Mesenchymal stem cell (in vitro differentiated cells and primary cell): Measurements from ENCODE around the gene GGCX.

Experiments used
- DNase-seq: peaks from one replicate; pipeline ENCODE4 v3.0.0-alpha.2; 2013
- H2AFZ ChIP-seq: one replicate; pipeline ENCODE4 v1.6.1; 2013; ENCODE audit warnings: low read depth, mild to moderate bottlenecking, control low read depth, inconsistent platforms, low read length, moderate library complexity
- H2AK5ac ChIP-seq: 2 replicates; pipeline ENCODE4 v1.6.1; 2013; ENCODE audit warnings: low read length, moderate library complexity, mild to moderate bottlenecking, inconsistent platforms; ENCODE audit not compliant: severe bottlenecking
- H2BK120ac ChIP-seq: one replicate; pipeline ENCODE4 v1.6.1; 2013; ENCODE audit warnings: low read depth, mild to moderate bottlenecking, inconsistent platforms, low read length, moderate library complexity
- H2BK12ac ChIP-seq, 2 experiments: one replicate each; pipeline ENCODE4 v1.6.1; 2013; ENCODE audit warnings: inconsistent platforms in 2 of 2, low read length in 2 of 2, mild to moderate bottlenecking in 2 of 2, moderate library complexity in 2 of 2, control low read depth in 1 of 2
- H2BK15ac ChIP-seq: one replicate; pipeline ENCODE4 v1.6.1; 2013; ENCODE audit warnings: mild to moderate bottlenecking, low read depth, inconsistent platforms; ENCODE audit not compliant: poor library complexity, severe bottlenecking
- H2BK5ac ChIP-seq: 2 replicates; pipeline ENCODE4 v1.6.1; 2013; ENCODE audit warnings: low read depth, mild to moderate bottlenecking, low read length, control low read depth, inconsistent platforms; ENCODE audit not compliant: poor library complexity, severe bottlenecking
- H3K14ac ChIP-seq, 2 experiments: one replicate each; pipeline ENCODE4 v1.6.1; 2013; ENCODE audit warnings: inconsistent platforms in 2 of 2, low read length in 2 of 2, control low read depth in 1 of 2, mild to moderate bottlenecking in 1 of 2, moderate library complexity in 1 of 2
- H3K18ac ChIP-seq, 2 experiments: one replicate each; pipeline ENCODE4 v1.6.1; 2013; ENCODE audit warnings: inconsistent platforms in 2 of 2, low read length in 2 of 2, control low read depth in 1 of 2, low read depth in 1 of 2, mild to moderate bottlenecking in 1 of 2
- H3K23ac ChIP-seq, 2 experiments: one replicate each; pipeline ENCODE4 v1.6.1; 2013; ENCODE audit warnings: inconsistent platforms in 2 of 2, low read length in 2 of 2, mild to moderate bottlenecking in 2 of 2, moderate library complexity in 2 of 2, control low read depth in 1 of 2
- H3K27ac ChIP-seq: 2 replicates; pipeline ENCODE4 v1.5.1; 2013; ENCODE audit warnings: mild to moderate bottlenecking, moderate library complexity, low read length, control low read depth, inconsistent platforms; ENCODE audit not compliant: poor library complexity, severe bottlenecking
- H3K27me3 ChIP-seq, 2 experiments: 2 replicates each; pipeline versions ENCODE4 v1.6.1 to v1.7.0; 2013; ENCODE audit warnings: low read length in 2 of 2, mild to moderate bottlenecking in 2 of 2, moderate library complexity in 2 of 2, control low read depth in 1 of 2, inconsistent platforms in 1 of 2; ENCODE audit not compliant: control insufficient read depth in 1 of 2, insufficient read depth in 1 of 2
- H3K36me3 ChIP-seq, 2 experiments: 2 replicates each; pipeline versions ENCODE4 v1.6.1 to v1.7.0; 2013; ENCODE audit warnings: low read length in 2 of 2, control low read depth in 1 of 2, inconsistent platforms in 1 of 2, low read depth in 1 of 2, mild to moderate bottlenecking in 1 of 2; ENCODE audit not compliant: insufficient read depth in 2 of 2, control insufficient read depth in 1 of 2
- H3K4ac ChIP-seq, 2 experiments: one replicate each; pipeline ENCODE4 v1.6.1; 2013; ENCODE audit warnings: inconsistent platforms in 2 of 2, low read length in 2 of 2, mild to moderate bottlenecking in 2 of 2, moderate library complexity in 2 of 2, control low read depth in 1 of 2, low read depth in 1 of 2
- H3K4me1 ChIP-seq: 2 replicates; pipeline ENCODE4 v1.6.1; 2013; ENCODE audit warnings: low read depth, low read length, control low read depth; ENCODE audit not compliant: control insufficient read depth, insufficient read depth
- H3K4me2 ChIP-seq: 2 replicates; pipeline ENCODE4 v1.6.1; 2013; ENCODE audit warnings: low read length, mild to moderate bottlenecking, inconsistent platforms; ENCODE audit not compliant: poor library complexity, severe bottlenecking
- H3K4me3 ChIP-seq, 2 experiments: 2 replicates each; pipeline versions ENCODE4 v1.5.1 to v1.7.0; 2013; ENCODE audit warnings: low read length in 2 of 2, mild to moderate bottlenecking in 2 of 2, control low read depth in 1 of 2, low read depth in 1 of 2; ENCODE audit not compliant: insufficient read depth in 1 of 2
- H3K79me1 ChIP-seq: replicated peaks from 2 replicates; pipeline ENCODE4 v1.6.1; 2013; ENCODE audit warnings: mild to moderate bottlenecking, control low read depth, low read length, inconsistent platforms; ENCODE audit not compliant: poor library complexity, severe bottlenecking
- H3K9ac ChIP-seq: 2 replicates; pipeline ENCODE4 v1.7.0; 2013; ENCODE audit warnings: mild to moderate bottlenecking, low read length, moderate library complexity
- H3K9me3 ChIP-seq: 2 replicates; pipeline ENCODE4 v1.7.0; 2013; ENCODE audit warnings: mild to moderate bottlenecking, low read length; ENCODE audit not compliant: control insufficient read depth
- H4K8ac ChIP-seq: one replicate; pipeline ENCODE4 v1.6.1; 2013; ENCODE audit warnings: inconsistent platforms, mild to moderate bottlenecking, low read length, moderate library complexity
- H4K91ac ChIP-seq: one replicate; pipeline ENCODE4 v1.6.1; 2013; ENCODE audit warnings: mild to moderate bottlenecking, low read length, inconsistent platforms
- WGBS: methylation state at CpG from one replicate; pipeline ENCODE4 v1.1.7; 2013; ENCODE audit warnings: mixed read lengths; 5-methylcytosine and 5-hydroxymethylcytosine counted together

GGCX gene

DNA sequence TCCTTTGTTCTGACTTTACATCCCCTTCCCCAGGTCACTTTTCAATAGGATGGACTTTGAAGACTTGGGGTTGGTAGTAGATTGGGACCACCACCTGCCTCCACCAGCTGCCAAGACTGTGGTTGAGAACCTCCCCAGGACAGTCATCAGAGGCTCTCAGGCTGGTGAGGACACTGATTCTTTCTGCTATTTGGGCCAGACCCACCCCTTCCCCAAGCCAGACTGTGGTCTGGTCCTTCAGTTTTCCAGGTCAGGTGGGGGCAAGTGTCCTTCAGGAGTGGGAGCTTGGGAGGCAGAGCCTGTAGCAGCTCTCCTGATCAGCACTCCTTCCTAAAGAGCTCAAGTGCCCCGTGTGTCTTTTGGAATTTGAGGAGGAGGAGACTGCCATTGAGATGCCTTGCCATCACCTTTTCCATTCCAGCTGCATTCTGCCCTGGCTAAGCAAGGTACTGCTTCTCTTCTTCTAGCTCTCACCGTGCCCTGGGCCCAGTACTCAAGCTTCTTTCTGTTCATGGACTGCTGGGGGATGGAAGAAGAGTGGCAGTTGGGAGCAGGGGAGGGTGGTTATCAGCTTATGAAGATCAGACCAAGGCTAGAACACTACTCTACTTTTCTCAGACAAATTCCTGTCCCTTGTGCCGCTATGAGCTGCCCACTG, 35.3 kb upstream of the GGCX start:
- Histone ChIP-seq H2BK120ac (no peak overlapping the region), H3K79me1 (peaks cover 36% of the 10 kb centered on the region), H3K27ac (no peak overlapping the region), H3K14ac (no peak overlapping the region), H2AFZ (no peak overlapping the region), H2BK15ac (no peak overlapping the region), H2AK5ac (no peak overlapping the region), H3K23ac (no peak overlapping the region), H4K8ac (no peak overlapping the region), H2BK12ac (no peak overlapping the region), H3K4ac (no peak overlapping the region), H3K9ac (peak overlapping the region; percentile 94), H3K4me2 (peak overlapping the region; percentile 74), H3K36me3 (peaks cover 48 to 50% of the 10 kb centered on the region in 2 experiments), H3K9me3 (no peaks in the 10 kb centered on the region), H3K4me3 (peak overlapping the region in 1 of 2 experiments; percentile 92), H2BK5ac (no peak overlapping the region), H3K18ac (no peak overlapping the region), H4K91ac (no peak overlapping the region), H3K27me3 (no peaks in the 10 kb centered on the region), H3K4me1 (peaks cover 30% of the 10 kb centered on the region)
- 65% methylated on average over 2 of the region's 3 CpGs for WGBS
- DNase-seq = no peak

DNA sequence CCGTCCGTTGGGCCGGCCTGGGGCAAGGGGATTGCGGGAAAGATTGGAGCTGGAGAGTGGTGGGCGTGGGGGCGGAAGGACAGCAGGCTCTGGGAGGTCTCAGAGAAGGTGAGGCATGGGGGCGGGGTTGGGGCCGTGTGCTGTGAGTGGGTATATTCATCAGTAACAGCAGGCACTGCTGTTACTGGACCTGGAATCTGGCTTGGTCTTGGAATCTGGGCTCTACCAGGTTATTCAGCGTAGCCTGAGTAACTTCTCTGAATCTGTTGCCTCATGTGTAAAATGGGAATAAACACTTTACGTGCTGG, 34.7 kb upstream of the GGCX start:
- H2AK5ac ChIP-seq = peak overlapping the region; percentile 18
- peak overlapping the region; percentile 34 for H2BK120ac ChIP-seq
- peaks cover 48 to 50% of the 10 kb centered on the region in 2 experiments for H3K36me3 ChIP-seq
- H3K4ac ChIP-seq = peak overlapping the region; percentile 37 to 98
- peak overlapping the region; percentile 41 for H4K8ac ChIP-seq
- H2BK5ac ChIP-seq = no peak overlapping the region
- peaks cover 32% of the 10 kb centered on the region for H3K79me1 ChIP-seq
- WGBS = 14% methylated on average over 10 of the region's 10 CpGs
- peak overlapping the region; percentile 94 for H3K9ac ChIP-seq
- peak overlapping the region in 1 of 2 experiments; percentile 95 for H3K14ac ChIP-seq
- no peak overlapping the region for H2BK15ac ChIP-seq
- peak overlapping the region; percentile 74 for H3K4me2 ChIP-seq
- H3K27me3 ChIP-seq = no peaks in the 10 kb centered on the region
- peak overlapping the region; percentile 90 to 92 for H3K4me3 ChIP-seq
- H3K4me1 ChIP-seq = peaks cover 23% of the 10 kb centered on the region
- H3K18ac ChIP-seq = peak overlapping the region; percentile 25 to 95
- H4K91ac ChIP-seq = no peak overlapping the region
- H3K9me3 ChIP-seq = no peaks in the 10 kb centered on the region
- no peak overlapping the region for H3K23ac ChIP-seq
- no peak overlapping the region for H2AFZ ChIP-seq
- peak overlapping the region; percentile 81 for H3K27ac ChIP-seq
- DNase-seq = no peak
- peak overlapping the region in 1 of 2 experiments; percentile 31 for H2BK12ac ChIP-seq

DNA sequence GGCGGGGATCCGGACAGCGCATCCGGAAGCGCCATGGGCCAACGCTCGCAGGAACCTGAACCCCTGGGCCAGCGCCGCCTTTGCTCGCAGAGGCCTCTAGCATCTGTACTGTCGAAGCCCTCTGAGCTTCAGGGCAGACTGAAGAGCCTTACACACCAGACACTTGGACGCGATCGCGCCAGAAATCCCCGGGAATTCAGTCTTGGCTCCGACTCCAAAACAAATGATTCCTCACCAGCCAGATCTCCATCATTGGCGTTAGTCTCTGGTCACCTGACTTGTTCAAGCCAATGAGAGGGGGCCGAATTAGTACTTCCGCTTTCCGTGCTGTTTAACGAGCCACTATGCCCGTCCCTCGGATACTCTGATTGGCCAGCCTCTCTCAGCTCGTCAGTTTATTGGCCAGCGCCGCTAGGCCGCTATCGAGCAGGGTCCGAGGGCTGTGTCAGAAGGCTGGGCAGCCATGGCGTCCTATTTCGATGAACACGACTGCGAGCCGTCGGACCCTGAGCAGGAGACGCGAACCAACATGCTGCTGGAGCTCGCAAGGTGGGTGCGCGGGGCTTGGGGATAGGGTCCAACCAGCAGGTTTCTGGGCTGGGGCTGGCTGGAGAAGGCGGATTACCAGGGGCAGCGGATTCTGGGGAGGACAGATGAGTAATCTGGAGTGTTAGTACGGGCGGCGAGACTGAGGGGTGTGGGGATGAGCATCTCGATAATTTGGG, 34.2 kb upstream of the GGCX start, which contains the start of gene RNF181:
TSS of gene RNF181 (plus strand) at position 445 of the 725 bp plus-strand sequence. CDS start at position 464, 19 bp downstream.
- Histone ChIP-seq H4K91ac (peak within 1 kb of the TSS; percentile 23), H3K27ac (peak within 1 kb of the TSS; percentile 83), H3K4me2 (peak within 1 kb of the TSS; percentile 74), H3K4me1 (peaks cover 27% of the 10 kb centered on the region), H3K18ac (peak within 1 kb of the TSS; percentile 25 to 95), H4K8ac (peak within 1 kb of the TSS; percentile 62), H3K9ac (peak within 1 kb of the TSS; percentile 94), H2BK12ac (peak within 1 kb of the TSS in 1 of 2 experiments; percentile 31), H2BK120ac (peak within 1 kb of the TSS; percentile 34), H3K14ac (peak within 1 kb of the TSS in 1 of 2 experiments; percentile 95), H3K23ac (no peak within 1 kb of the TSS), H3K9me3 (no peaks in the 10 kb centered on the region), H3K36me3 (peaks cover 45 to 46% of the 10 kb centered on the region in 2 experiments), H2AFZ (peak within 1 kb of the TSS; percentile 51), H2AK5ac (peak within 1 kb of the TSS; percentile 18), H3K4ac (peak within 1 kb of the TSS; percentile 37 to 98), H2BK5ac (no peak within 1 kb of the TSS), H2BK15ac (no peak within 1 kb of the TSS), H3K27me3 (no peaks in the 10 kb centered on the region), H3K79me1 (peaks cover 31% of the 10 kb centered on the region), H3K4me3 (peak within 1 kb of the TSS; percentile 90 to 92)
- WGBS = under 1% methylated on average over 47 of the region's 47 CpGs
- peak; percentile 99 for DNase-seq

DNA sequence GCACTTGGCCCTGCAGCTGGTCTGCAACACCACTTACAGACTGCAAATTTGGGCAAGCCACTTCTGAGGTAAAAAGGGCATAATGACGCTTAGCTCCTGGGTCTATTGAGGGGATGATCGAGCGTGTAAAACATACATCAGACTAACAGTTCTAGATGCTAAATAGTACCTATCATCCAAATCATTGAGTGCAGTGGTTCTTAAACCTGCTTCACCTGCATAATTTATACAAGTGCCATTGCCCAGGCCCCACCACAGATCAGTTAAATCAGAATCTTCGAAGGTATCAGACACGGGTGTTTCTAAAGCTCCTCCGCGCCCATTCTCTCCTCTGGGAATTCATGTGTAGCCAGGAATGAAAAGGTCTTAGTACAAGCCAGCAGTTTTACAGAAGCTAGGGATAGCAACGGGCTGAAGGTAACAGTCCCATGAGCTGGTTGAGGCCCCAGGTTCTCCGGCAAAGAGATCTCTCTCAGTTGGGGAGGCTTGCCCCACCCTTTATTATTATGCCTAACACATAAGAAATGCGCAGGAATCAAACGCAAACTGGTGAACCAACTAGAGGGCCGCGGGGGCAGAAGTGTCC, 33.5 kb upstream of the GGCX start:
- Histone ChIP-seq H3K4ac (no peak overlapping the region), H2BK15ac (no peak overlapping the region), H3K18ac (peak overlapping the region in 1 of 2 experiments; percentile 93), H3K27me3 (no peaks in the 10 kb centered on the region), H4K8ac (peak overlapping the region; percentile 62), H3K4me1 (peaks cover 29% of the 10 kb centered on the region), H3K9me3 (no peaks in the 10 kb centered on the region), H3K23ac (no peak overlapping the region), H3K27ac (peak overlapping the region; percentile 83), H3K14ac (no peak overlapping the region), H2AK5ac (peak overlapping the region; percentile 61), H4K91ac (peak overlapping the region; percentile 23), H3K4me3 (peak overlapping the region; percentile 61 to 92), H2BK5ac (no peak overlapping the region), H3K4me2 (peak overlapping the region; percentile 44), H3K9ac (peak overlapping the region; percentile 94), H2BK120ac (no peak overlapping the region), H3K79me1 (peaks cover 31% of the 10 kb centered on the region), H3K36me3 (peaks cover 38 to 40% of the 10 kb centered on the region in 2 experiments), H2AFZ (no peak overlapping the region), H2BK12ac (no peak overlapping the region)
- no peak for DNase-seq
- 27% methylated on average over 13 of the region's 13 CpGs for WGBS
